NCI-H1694 (cell line): ENCODE results near the gene ANKEF1.

Source experiments
- DNase-seq: peaks from one replicate; lab custom pipeline; 2025; lab: John Stamatoyannopoulos, UW

ANKEF1 gene

GRCh38 chr20:10089871-10090587 is 55.2 kb downstream of the ANKEF1 start:
- DNase-seq, result no peak

DNA sequence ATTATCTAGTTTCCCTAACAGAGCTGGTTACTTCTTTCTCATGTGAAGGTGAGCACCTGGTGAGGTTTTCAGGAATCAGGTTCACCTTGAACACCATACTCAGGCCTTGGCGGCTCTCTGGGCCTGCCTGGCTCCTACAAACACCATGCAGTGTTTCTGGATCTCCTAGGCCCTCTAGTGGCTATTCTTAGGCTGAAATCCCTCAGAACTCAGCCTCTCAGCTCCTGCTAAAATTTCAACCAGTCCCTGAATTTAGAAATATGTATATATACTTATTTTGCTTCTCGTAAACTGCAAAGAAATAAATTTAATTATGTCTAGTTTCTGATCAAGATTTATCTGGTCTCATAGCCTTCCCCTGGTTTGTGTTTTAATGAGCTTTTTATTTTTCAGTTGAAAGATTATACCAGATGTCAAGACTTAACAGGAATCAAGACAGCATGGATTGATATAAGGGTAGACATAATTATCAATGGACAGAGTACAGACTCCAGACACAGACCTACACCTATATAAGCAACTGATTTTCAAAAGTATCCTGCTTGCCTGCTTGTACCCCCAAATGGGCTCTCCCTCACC is 55.9 kb downstream of the ANKEF1 start:
- peak; percentile 61 for DNase-seq

GRCh38 chr20:10093087-10093591 is 58.4 kb downstream of the ANKEF1 start:
- DNase-seq, result no peak

- no peak for DNase-seq
These were observed 59.9 kb downstream of the ANKEF1 start for GRCh38 chr20:10094566-10095173.

DNA sequence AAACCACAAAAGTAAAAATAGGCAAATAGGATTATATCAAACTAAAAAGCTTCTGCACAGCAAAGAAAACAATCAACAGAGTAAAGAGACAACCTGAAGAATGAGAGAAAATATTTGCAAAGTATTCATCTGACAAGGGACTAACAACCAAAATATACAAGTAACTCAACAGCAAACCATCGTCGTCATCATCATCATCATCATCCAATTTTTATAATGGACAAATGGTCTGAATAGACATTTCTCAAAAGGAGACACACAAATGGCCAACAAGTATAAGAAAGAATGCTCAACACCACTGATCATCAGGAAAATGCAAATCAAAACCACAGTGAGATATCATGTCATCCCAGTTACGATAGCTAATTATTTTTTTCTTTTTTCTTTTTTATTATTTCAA is 62.0 kb downstream of the ANKEF1 start:
- DNase-seq, result no peak

- DNase-seq, result no peak
These were observed 70.3 kb downstream of the ANKEF1 start for GRCh38 chr20:10105046-10105445.
